IPS-15b (cell line): ENCODE results near the gene GGCX.

Experiments used
- H3K27me3 ChIP-seq: one replicate; pipeline ENCODE4 v1.6.1; 2013; ENCODE audit warnings: low read length; ENCODE audit not compliant: control insufficient read depth, insufficient read depth
- H3K36me3 ChIP-seq: one replicate; pipeline ENCODE4 v1.6.1; 2013; ENCODE audit warnings: low read length; ENCODE audit not compliant: control insufficient read depth, insufficient read depth
- H3K4me1 ChIP-seq: one replicate; pipeline ENCODE4 v1.6.1; 2013; ENCODE audit warnings: mild to moderate bottlenecking, low read length; ENCODE audit not compliant: control insufficient read depth, insufficient read depth
- H3K4me3 ChIP-seq: one replicate; pipeline ENCODE4 v1.5.1; 2013; ENCODE audit warnings: low read depth, low read length
- H3K9ac ChIP-seq: one replicate; pipeline ENCODE4 v1.6.1; 2013; ENCODE audit warnings: low read depth, mild to moderate bottlenecking, low read length
- H3K9me3 ChIP-seq: one replicate; pipeline ENCODE4 v1.6.1; 2013; ENCODE audit warnings: mild to moderate bottlenecking, low read length; ENCODE audit not compliant: control insufficient read depth, insufficient read depth

The GGCX gene

GRCh38 chr2:85554980-85555612 is 6.2 kb downstream of the GGCX start:
- Histone ChIP-seq H3K4me3 (no peak overlapping the region), H3K4me1 (no peaks in the 10 kb centered on the region), H3K9me3 (no peaks in the 10 kb centered on the region), H3K36me3 (peaks cover 42% of the 10 kb centered on the region), H3K9ac (no peak overlapping the region), H3K27me3 (no peaks in the 10 kb centered on the region)

GRCh38 chr2:85553184-85553583 is 8.1 kb downstream of the GGCX start:
- no peak overlapping the region for H3K9ac ChIP-seq
- no peaks in the 10 kb centered on the region for H3K27me3 ChIP-seq
- H3K4me3 ChIP-seq = no peak overlapping the region
- no peaks in the 10 kb centered on the region for H3K4me1 ChIP-seq
- H3K9me3 ChIP-seq = no peaks in the 10 kb centered on the region
- H3K36me3 ChIP-seq = peaks cover 36% of the 10 kb centered on the region

- no peaks in the 10 kb centered on the region for H3K27me3 ChIP-seq
- no peaks in the 10 kb centered on the region for H3K4me1 ChIP-seq
- H3K9ac ChIP-seq = no peak overlapping the region
- no peak overlapping the region for H3K4me3 ChIP-seq
- peaks cover 35% of the 10 kb centered on the region for H3K36me3 ChIP-seq
- no peaks in the 10 kb centered on the region for H3K9me3 ChIP-seq
Measured at GRCh38 chr2:85551698-85552678, 9.3 kb downstream of the GGCX start.

GRCh38 chr2:85550486-85550885 is 10.8 kb downstream of the GGCX start:
- Histone ChIP-seq H3K9ac (no peak overlapping the region), H3K36me3 (peaks cover 37% of the 10 kb centered on the region), H3K4me3 (no peak overlapping the region), H3K27me3 (no peaks in the 10 kb centered on the region), H3K4me1 (no peaks in the 10 kb centered on the region), H3K9me3 (no peaks in the 10 kb centered on the region)

GRCh38 chr2:85549826-85550225 is 11.5 kb downstream of the GGCX start:
- Histone ChIP-seq H3K9ac (no peak overlapping the region), H3K4me3 (no peak overlapping the region), H3K27me3 (no peaks in the 10 kb centered on the region), H3K9me3 (no peaks in the 10 kb centered on the region), H3K4me1 (no peaks in the 10 kb centered on the region), H3K36me3 (peaks cover 39% of the 10 kb centered on the region)

- Histone ChIP-seq H3K36me3 (peaks cover 39% of the 10 kb centered on the region), H3K27me3 (no peaks in the 10 kb centered on the region), H3K9me3 (no peaks in the 10 kb centered on the region), H3K9ac (no peak overlapping the region), H3K4me1 (no peaks in the 10 kb centered on the region), H3K4me3 (no peak overlapping the region)
Measured at GRCh38 chr2:85549095-85549494, 12.2 kb downstream of the GGCX start.

GRCh38 chr2:85548608-85548900 is 12.7 kb downstream of the GGCX start:
- H3K27me3 ChIP-seq = no peaks in the 10 kb centered on the region
- no peak overlapping the region for H3K9ac ChIP-seq
- no peaks in the 10 kb centered on the region for H3K9me3 ChIP-seq
- H3K4me3 ChIP-seq = no peak overlapping the region
- no peaks in the 10 kb centered on the region for H3K4me1 ChIP-seq
- H3K36me3 ChIP-seq = peaks cover 39% of the 10 kb centered on the region

- no peaks in the 10 kb centered on the region for H3K27me3 ChIP-seq
- no peaks in the 10 kb centered on the region for H3K9me3 ChIP-seq
- peaks cover 38% of the 10 kb centered on the region for H3K36me3 ChIP-seq
- H3K9ac ChIP-seq = no peak overlapping the region
- no peaks in the 10 kb centered on the region for H3K4me1 ChIP-seq
- no peak overlapping the region for H3K4me3 ChIP-seq
Measured at GRCh38 chr2:85547859-85548607, 13.3 kb downstream of the GGCX start.

GRCh38 chr2:85547089-85547858 is 14.0 kb downstream of the GGCX start:
- Histone ChIP-seq H3K4me1 (no peaks in the 10 kb centered on the region), H3K36me3 (peaks cover 40% of the 10 kb centered on the region), H3K4me3 (no peak overlapping the region), H3K9me3 (no peaks in the 10 kb centered on the region), H3K27me3 (no peaks in the 10 kb centered on the region), H3K9ac (no peak overlapping the region)

- peaks cover 10% of the 10 kb centered on the region for H3K4me1 ChIP-seq
- peaks cover 38% of the 10 kb centered on the region for H3K36me3 ChIP-seq
Measured at GRCh38 chr2:85545780-85546240, 15.5 kb downstream of the GGCX start.

More at GRCh38 chr2:85545780-85546240, 15.5 kb downstream of the GGCX start:
- Histone ChIP-seq H3K9ac (no peak overlapping the region), H3K4me3 (no peak overlapping the region), H3K9me3 (no peaks in the 10 kb centered on the region), H3K27me3 (no peaks in the 10 kb centered on the region)
